GM18508 (cell line): Measurements from ENCODE around the gene ZBTB43.
"Not testable (repeated sequence)": the region's sequence is repeated elsewhere in the genome, so short reads cannot be mapped to it uniquely, and the experiment has no call there.

ENCODE experiments used
- ATAC-seq: cut with Tn5 transposase; IDR thresholded peaks from one replicate; pipeline ENCODE4 v1.9.1; 2021; ENCODE audit warnings: moderate number of reproducible peaks; ENCODE audit not compliant: insufficient read depth, unreplicated experiment

ZBTB43 gene

DNA sequence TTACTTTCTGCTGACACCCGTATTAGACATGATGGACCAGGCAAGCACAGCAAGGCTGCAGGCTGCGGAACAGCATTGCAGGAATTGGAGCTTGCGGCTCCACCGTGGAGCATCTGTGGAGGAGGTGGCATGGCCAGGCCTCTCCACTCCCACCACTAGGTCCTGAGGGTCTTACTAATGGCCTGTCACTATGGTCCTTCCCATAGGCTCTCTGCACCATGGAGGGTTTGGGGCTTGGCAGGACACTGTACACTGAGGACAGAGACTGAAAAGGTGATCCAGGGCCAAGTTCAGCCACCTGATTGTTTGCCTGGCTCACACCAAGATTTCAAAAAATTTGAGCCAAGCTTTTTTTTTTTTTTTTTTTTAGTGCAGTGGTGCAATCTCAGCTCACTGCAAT, 14.3 kb upstream of the ZBTB43 start:
- no peak for ATAC-seq

DNA sequence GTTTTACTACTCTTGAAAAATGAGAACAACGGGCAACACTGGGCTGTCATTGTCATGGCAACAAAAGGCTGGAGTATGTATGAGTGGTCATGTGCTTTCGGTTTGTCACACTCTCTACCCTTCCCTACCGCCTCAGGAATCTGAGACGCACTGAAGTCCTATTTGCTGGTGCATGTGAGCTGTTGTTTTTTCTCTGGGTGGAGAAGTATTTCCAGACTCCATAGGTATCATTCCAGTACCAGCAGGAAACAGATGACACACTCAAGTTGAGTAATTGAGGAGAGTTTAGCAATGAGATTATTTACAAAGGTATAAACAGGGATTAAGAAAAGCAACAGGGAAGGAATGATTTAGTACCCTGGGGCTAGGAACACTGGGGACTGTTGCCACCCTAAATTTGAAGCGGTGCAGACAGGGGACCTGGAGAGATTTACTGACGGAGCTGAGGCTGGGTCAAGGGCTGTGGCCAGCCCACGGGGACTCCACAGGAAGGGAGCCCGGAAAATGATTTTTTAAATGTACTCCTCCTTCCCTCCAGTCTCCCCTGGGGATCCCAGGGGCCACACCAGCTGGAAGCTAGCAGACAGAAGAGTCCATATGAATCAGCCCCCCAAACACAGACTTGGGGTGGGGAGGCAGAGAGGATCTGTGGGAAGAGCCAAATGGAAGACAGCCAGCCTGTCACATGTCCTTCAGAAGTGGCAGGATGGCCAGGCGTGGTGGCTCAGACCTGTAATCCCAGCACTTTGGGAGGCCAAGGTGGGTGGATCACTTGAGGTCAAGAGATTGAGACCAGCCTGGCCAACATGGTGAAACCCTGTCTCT, 13.2 kb upstream of the ZBTB43 start:
- no peak for ATAC-seq

- ATAC-seq: no peak
Measured at GRCh38 chr9:126793686-126794417, 11.0 kb upstream of the ZBTB43 start.

- no peak for ATAC-seq
Measured at GRCh38 chr9:126794441-126794840, 10.4 kb upstream of the ZBTB43 start.

DNA sequence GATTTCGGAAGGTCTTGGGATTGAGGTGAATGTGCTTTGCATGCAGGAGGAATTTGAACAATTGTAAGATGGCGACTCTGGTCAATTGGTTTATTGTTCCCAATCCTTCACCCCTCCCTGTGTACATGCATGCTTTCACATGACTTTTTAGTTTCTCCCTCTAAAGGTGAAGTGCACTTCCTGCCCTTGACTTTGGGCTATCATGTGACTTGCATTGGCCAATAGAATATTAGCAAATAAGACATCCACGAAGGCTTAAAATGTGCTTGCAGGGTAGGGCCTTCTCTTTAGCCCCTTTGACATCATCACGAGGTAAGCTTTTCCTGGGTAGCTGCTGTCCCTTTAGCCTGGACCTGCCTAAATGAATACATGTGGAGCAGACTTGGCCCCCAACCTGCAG, 8.1 kb upstream of the ZBTB43 start:
- ATAC-seq: no peak

GRCh38 chr9:126797903-126798302, 6.9 kb upstream of the ZBTB43 start:
- ATAC-seq: no peak

DNA sequence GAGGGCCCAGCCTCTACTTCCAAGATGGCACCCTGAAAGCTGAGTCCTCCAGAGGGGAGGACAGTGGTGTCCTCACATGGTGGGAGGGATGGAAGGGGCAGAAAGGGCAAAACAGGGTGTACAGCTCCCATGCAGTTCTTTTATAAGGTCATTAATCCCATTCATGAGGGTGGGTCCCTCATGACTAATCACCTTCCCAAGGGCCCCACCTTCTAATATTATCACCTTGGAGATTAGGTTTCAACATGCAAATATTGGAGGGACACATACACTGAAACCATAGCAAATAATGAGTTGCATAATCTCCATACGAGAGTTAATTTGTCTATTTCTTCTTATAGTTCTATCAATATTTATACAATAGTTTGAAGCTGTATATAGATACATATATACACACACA, 5.8 kb upstream of the ZBTB43 start:
- ATAC-seq: no peak

- no peak for ATAC-seq
Measured at GRCh38 chr9:126802318-126803059, 2.4 kb upstream of the ZBTB43 start.

DNA sequence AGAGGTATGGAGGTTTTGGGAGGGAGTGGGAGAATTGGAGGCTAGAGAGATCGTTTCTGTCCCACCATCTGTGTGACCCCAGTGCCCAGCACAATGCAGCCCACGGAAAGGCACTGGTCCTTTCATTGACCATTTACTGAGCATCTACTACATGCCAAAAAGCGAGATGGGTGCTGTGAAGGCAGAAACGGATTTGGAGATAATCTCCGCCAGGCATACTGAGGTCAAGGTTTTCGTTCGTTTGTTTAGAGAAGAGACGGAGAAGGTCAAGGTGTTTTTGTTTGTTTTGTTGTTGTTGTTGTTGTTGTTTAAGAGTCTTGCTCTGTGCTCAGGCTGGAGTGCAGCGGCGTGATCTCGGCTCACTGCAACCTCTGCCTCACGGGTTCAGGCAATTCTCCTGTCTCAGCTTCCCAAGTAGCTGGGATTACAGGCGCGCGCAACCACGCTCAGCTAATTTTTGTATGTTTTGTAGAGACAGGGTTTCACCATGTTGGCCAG, 593 bp upstream of the ZBTB43 start:
- no peak for ATAC-seq

DNA sequence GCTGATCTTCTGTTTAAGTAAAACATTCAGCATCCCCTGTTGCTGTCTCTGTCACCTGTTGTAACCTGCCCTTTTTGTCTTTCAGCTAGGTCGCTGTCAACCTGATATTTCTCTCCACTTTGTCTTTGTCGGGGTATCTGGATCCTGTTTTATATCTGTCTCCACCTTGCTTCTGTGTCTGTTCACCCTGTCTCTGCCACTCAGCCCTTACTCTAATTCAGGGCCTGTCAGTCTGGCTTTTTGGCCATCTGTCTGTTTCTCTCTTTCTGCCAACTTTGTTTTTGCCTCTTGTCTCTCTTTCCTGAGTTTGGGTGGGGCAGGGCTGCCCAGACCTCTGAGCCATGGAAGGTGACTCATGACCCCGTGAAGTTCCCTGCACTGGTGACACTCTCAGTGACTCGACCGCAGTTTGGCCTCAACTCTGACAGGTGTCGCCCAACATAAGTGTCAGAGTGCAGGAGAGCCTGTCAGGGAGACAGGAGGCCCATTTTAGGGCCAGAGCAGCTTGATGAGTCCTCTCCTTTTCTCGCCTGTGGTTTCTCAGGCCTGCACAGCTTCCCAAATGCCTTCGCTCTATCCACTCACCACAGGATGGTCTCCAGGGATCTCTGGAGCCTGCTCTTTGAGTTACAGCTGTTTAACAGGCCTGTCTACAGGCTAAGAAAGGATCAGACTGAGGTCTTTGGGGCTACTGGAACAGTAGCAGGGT, 868 bp downstream of the ZBTB43 start:
- peak; percentile 59 for ATAC-seq

GRCh38 chr9:126806336-126806735, 1.5 kb downstream of the ZBTB43 start:
- ATAC-seq: no peak

- ATAC-seq: no peak
Measured at GRCh38 chr9:126809068-126809467, 4.2 kb downstream of the ZBTB43 start.

GRCh38 chr9:126810221-126810620, 5.4 kb downstream of the ZBTB43 start:
- ATAC-seq: not testable (repeated sequence)

GRCh38 chr9:126813072-126813471, 8.2 kb downstream of the ZBTB43 start:
- ATAC-seq: no peak

- ATAC-seq: no peak
Measured at GRCh38 chr9:126814091-126814490, 9.3 kb downstream of the ZBTB43 start.

- ATAC-seq: not testable (repeated sequence)
Measured at GRCh38 chr9:126817615-126818014, 12.8 kb downstream of the ZBTB43 start.

GRCh38 chr9:126818482-126818881, 13.6 kb downstream of the ZBTB43 start:
- ATAC-seq: no peak

GRCh38 chr9:126819482-126819881, 14.6 kb downstream of the ZBTB43 start:
- no peak for ATAC-seq

DNA sequence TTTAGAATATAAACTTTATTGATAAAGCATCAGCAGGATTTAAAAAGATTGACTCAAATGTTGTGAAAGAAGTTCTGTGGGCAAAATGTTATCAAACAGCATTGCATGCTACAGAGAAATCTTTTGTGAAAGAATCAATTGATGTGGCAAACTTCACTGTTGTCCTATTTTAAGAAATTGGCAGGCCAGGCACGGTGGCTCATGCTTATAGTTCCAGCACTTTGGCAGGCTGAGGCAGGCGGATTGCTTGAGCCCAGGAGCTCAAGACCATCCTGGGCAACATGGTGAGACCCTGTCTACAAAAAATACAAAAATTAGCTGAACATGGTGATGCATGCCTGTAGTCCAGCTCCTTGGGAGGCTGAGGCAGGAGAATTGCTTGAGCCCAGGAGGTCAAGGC, 17.4 kb downstream of the ZBTB43 start:
- ATAC-seq: no peak

GRCh38 chr9:126822873-126823272, 18.0 kb downstream of the ZBTB43 start:
- ATAC-seq: no peak
